Stimulated activated CD8-positive, alpha-beta memory T cell treated with anti-CD3 and anti-CD28 coated beads, Interleukin-2, amount 100 ng/mL, for 48 hours (primary cell): ENCODE results near the gene TMEM52.

Experiments
- DNase-seq, 2 donors: peaks; one replicate each; pipeline ENCODE4 v3.0.0-alpha.2; 2020; ENCODE audit warnings: low read depth in 2 of 2

Gene TMEM52

DNA sequence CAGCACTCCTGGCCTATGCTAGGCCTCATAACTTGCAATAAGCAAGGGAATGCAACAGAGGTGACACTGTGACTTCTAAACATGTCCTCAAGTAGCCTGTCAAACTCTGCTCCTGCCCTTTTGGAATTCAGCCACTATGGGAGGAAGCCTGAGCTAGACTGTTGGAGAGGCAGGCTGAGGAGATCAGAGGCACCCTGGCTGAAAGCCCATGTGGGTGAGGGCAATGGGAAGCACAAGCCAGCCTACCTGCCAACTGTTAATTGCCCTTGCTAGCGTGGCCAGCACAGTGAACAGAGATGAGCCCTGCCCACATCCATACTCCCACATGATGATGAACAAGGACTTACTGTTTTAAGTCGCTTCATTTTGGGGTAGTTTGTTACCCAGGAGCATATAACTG is 45.9 kb downstream of the TMEM52 start:
- DNase-seq = no peak

DNA sequence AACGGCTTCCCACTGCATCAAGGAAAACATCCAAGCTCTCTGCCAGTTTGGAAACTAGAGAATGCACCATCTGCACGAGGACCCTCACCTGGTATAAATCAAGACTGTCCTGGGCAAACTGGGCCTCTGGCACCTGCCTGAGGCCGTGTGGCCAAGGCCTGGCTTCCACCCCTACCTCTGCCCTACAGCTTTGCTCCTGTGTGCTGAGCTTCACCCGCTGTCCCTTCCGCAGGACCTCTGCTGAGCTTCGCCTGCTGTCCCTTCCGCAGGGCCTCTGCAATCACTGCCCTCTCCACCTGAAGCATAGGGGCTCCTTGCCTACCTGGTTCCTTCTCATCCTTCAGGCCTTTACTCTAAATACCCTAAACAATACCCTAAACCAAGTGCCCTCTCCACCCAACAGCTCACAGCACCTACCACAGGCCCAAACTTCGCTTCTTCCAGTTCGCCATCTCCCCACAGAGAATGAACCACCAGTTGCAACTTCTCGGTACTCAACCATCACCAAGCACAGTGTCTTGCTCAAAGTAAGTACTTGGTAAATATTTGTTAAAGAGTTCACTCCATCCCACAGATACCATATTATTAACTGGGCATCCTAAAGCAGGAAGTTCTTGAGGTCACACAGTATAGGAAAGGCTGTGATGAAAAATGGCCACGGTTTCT is 46.6 kb downstream of the TMEM52 start:
- DNase-seq = no peak

DNA sequence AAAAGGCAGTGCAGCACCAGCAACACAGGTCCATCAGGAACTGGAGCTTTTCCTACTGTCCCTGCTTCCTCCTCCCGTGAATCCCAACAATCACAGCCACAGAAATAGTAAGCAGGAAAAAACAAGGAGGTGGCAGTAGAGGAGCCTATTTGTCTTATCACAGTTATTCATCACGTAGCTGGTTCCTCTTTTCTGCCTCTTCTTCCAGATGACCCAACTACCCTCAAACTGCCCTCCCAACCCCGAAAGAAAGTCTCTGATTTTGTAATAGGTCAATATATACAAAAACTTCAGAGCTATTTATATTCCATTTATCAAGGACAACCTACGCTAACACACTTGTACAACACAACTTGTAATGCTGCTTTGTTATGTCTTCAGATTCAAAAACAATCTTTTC is 49.6 kb downstream of the TMEM52 start:
- DNase-seq = no peak
